Measurements from ENCODE around the gene PNLIPRP1.

PNLIPRP1 gene

DNA sequence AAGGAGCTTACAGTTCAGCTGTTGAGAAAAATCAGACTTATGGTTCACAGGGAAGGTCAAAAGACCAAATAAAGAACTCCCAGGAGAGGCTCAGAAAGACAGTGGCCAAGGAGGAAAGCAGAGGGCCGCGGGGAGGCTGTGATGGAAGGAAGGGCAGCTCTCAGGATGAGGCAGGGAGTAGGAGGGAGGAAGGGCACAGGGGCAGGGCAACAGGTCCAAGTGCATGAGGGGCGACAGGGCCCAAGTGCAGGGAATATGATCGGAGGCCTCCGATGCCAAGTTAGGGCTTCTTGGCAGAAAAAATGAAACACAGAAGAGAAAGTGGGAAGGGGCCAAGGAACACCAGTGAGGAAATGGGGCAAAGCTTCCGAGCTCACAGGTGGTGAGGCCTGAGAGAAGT, 16.6 kb downstream of the PNLIPRP1 start:
- Histone ChIP-seq H3K18ac (ENCODE audit: low read length) (peak overlapping the region; percentile 36), H3K9ac (ENCODE audit: low read depth, low read length, poor library complexity) (no peak overlapping the region), H2BK12ac (ENCODE audit: low read length) (no peak overlapping the region), H3K4me1 (ENCODE audit: control insufficient read depth in 2 of 2, insufficient read depth in 1 of 2, low read depth in 1 of 2, low read length in 2 of 2) (no peaks in the 10 kb centered on the region), H3K4me2 (ENCODE audit: insufficient read depth, low read length, poor library complexity, severe bottlenecking) (no peak overlapping the region), H2BK5ac (ENCODE audit: low read length) (no peak overlapping the region), H3K36me3 (replicated peaks in 1 of 2; ENCODE audit: control insufficient read depth in 2 of 2, insufficient read depth in 2 of 2, low read length in 2 of 2) (no peaks in the 10 kb centered on the region), H3K4ac (ENCODE audit: low read length) (no peak overlapping the region), H3K4me3 (ENCODE audit: low read length in 2 of 2) (no peak overlapping the region), H2BK15ac (ENCODE audit: low read length) (no peak overlapping the region), H3K23ac (ENCODE audit: low read depth, low read length, poor library complexity) (no peak overlapping the region), H3K27ac (replicated peaks; ENCODE audit: low read length) (no peak overlapping the region), H2BK120ac (ENCODE audit: low read depth, low read length) (no peak overlapping the region), H3K79me1 (ENCODE audit: low read depth, low read length) (no peaks in the 10 kb centered on the region), H4K8ac (ENCODE audit: low read depth, low read length) (no peak overlapping the region), H2AK5ac (ENCODE audit: low read depth, low read length) (no peak overlapping the region), H3K14ac (ENCODE audit: low read length) (no peak overlapping the region), H3K9me3 (replicated peaks in 1 of 2; ENCODE audit: control insufficient read depth in 2 of 2, insufficient read depth in 1 of 2, low read depth in 1 of 2, low read length in 2 of 2) (peaks cover 0 to 5% of the 10 kb centered on the region in 2 donors), H3K27me3 (ENCODE audit: control insufficient read depth in 3 of 3, insufficient read depth in 3 of 3, low read depth in 1 of 3, low read length in 3 of 3) (no peaks in the 10 kb centered on the region), H2AFZ (ENCODE audit: low read length) (no peak overlapping the region), H4K91ac (ENCODE audit: low read depth, low read length, poor library complexity) (no peak overlapping the region)
- no CpG with 5 or more reads among the region's 6 CpGs for WGBS, 2 donors (ENCODE audit: extremely low coverage in 2 of 2, insufficient read length in 2 of 2, insufficient replicate concordance in 1 of 2)
- no peak for DNase-seq (ENCODE audit: low spot score)

DNA sequence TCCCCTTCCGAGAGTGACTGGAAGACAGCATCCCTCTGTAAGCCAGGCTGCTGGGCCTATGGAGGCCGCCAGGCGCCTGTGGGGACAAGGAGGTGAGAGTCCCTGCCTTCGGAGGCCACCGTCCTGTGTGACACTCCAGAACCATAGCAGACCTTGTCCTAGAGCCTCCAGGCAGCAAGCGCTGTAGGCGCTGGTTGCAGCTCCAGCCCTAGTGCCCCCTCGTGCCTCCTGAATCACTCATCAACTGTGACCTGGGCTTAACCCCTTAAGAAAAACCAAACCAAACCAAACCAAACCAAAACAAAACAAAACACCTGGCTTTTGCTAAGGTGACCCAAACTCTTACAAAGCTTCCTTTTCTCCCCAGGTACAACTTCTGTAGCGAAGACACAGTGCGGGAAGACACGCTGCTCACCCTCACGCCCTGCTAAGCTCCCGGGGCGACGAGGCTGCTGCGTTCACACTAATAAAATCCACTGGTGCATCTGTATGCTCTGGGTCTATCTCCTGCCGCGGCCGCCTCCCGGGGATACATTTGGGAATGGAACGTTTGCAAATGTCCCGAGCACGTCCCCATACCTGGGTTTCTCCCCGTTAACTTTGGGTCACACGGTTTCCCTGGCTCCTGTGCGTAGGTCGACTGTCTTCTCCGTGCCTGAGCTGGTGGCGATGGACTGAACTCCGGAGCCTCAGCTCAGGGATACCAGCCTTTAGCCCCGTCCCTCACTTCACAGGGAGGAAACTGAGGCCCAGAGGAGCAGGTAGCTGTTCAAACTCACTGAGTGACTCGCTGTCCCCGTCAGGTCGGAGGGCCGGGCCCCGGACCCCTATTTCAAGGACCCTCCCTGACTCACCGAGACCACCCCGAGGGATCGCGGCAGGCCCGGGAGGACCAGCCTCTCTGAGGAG, 18.2 kb downstream of the PNLIPRP1 start:
- Histone ChIP-seq H3K27me3 (ENCODE audit: control insufficient read depth in 3 of 3, insufficient read depth in 3 of 3, low read depth in 1 of 3, low read length in 3 of 3) (no peaks in the 10 kb centered on the region), H3K4me3 (ENCODE audit: low read length in 2 of 2) (peak overlapping the region in 1 of 2 donors; percentile 77)
- no CpG with 5 or more reads among the region's 41 CpGs for WGBS, 2 donors (ENCODE audit: extremely low coverage in 2 of 2, insufficient read length in 2 of 2, insufficient replicate concordance in 1 of 2)

DNA sequence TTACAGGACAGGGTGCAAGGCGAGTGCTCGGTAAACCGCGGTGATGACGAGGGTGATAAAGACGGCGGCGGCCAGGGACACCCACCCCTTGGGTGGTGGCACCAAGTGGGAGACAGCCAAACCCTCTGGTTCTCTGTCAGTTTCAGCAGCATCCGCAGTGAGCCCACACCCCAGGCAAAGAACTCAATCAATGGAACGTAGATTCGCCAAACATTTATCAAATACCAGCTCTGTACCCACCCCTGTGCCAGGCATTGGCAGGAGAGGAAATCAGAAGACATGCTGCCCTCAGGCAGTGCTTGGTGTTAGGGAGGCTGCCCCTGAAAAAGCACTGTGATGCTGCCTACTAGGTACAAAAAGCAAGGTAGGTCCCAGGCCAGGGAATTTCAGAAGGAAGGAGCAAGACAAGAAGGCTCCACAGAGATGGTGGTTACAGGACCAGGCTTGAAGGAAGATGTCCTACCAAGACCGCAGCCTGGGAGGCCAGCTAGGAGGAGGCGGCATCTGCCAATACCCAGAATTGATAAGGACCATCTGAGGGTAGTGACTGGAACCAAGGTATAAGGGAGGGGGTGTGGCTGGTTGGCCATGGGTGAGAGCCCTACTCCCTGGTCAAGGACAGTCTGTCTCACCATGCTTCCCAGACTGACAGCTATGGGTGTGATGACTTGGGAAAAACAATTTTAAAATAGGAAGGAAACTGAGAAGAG, 19.8 kb downstream of the PNLIPRP1 start:
- no peaks in the 10 kb centered on the region for H3K79me1 ChIP-seq (ENCODE audit: low read depth, low read length)
- H2BK120ac ChIP-seq (ENCODE audit: low read depth, low read length), result no peak overlapping the region
- peak overlapping the region; percentile 93 for H2AK5ac ChIP-seq (ENCODE audit: low read depth, low read length)
- no peak overlapping the region for H3K4me2 ChIP-seq (ENCODE audit: insufficient read depth, low read length, poor library complexity, severe bottlenecking)
- peak overlapping the region; percentile 23 for H2BK15ac ChIP-seq (ENCODE audit: low read length)
- no peak overlapping the region for H2AFZ ChIP-seq (ENCODE audit: low read length)
- H3K36me3 ChIP-seq (replicated peaks in 1 of 2; ENCODE audit: control insufficient read depth in 2 of 2, insufficient read depth in 2 of 2, low read length in 2 of 2), result no peaks in the 10 kb centered on the region
- no peak for DNase-seq (ENCODE audit: low spot score)
- WGBS, 2 donors (ENCODE audit: extremely low coverage in 2 of 2, insufficient read length in 2 of 2, insufficient replicate concordance in 1 of 2), result no CpG with 5 or more reads among the region's 13 CpGs
- H3K27me3 ChIP-seq (ENCODE audit: control insufficient read depth in 3 of 3, insufficient read depth in 3 of 3, low read depth in 1 of 3, low read length in 3 of 3), result no peaks in the 10 kb centered on the region
- H3K4ac ChIP-seq (ENCODE audit: low read length), result no peak overlapping the region
- no peak overlapping the region for H2BK12ac ChIP-seq (ENCODE audit: low read length)
- H2BK5ac ChIP-seq (ENCODE audit: low read length), result peak overlapping the region; percentile 25
- H3K27ac ChIP-seq (replicated peaks; ENCODE audit: low read length), result no peak overlapping the region
- no peak overlapping the region for H3K23ac ChIP-seq (ENCODE audit: low read depth, low read length, poor library complexity)
- no peak overlapping the region for H3K4me3 ChIP-seq (ENCODE audit: low read length in 2 of 2)
- H3K18ac ChIP-seq (ENCODE audit: low read length), result no peak overlapping the region
- peak overlapping the region; percentile 47 for H3K14ac ChIP-seq (ENCODE audit: low read length)
- peak overlapping the region; percentile 7 for H4K8ac ChIP-seq (ENCODE audit: low read depth, low read length)
- peaks cover 0 to 5% of the 10 kb centered on the region in 2 donors for H3K9me3 ChIP-seq (replicated peaks in 1 of 2; ENCODE audit: control insufficient read depth in 2 of 2, insufficient read depth in 1 of 2, low read depth in 1 of 2, low read length in 2 of 2)
- no peak overlapping the region for H4K91ac ChIP-seq (ENCODE audit: low read depth, low read length, poor library complexity)
- H3K9ac ChIP-seq (ENCODE audit: low read depth, low read length, poor library complexity), result no peak overlapping the region
- H3K4me1 ChIP-seq (ENCODE audit: control insufficient read depth in 2 of 2, insufficient read depth in 1 of 2, low read depth in 1 of 2, low read length in 2 of 2), result no peaks in the 10 kb centered on the region

More for the DNA sequence above, 18.2 kb downstream of the PNLIPRP1 start:
- Histone ChIP-seq H3K4me2 (ENCODE audit: insufficient read depth, low read length, poor library complexity, severe bottlenecking) (peak overlapping the region; percentile 71), H2AK5ac (ENCODE audit: low read depth, low read length) (no peak overlapping the region), H3K9me3 (replicated peaks in 1 of 2; ENCODE audit: control insufficient read depth in 2 of 2, insufficient read depth in 1 of 2, low read depth in 1 of 2, low read length in 2 of 2) (peaks cover 0 to 5% of the 10 kb centered on the region in 2 donors), H4K91ac (ENCODE audit: low read depth, low read length, poor library complexity) (no peak overlapping the region), H3K27ac (replicated peaks; ENCODE audit: low read length) (no peak overlapping the region), H3K18ac (ENCODE audit: low read length) (peak overlapping the region; percentile 83), H3K14ac (ENCODE audit: low read length) (peak overlapping the region; percentile 56), H3K4ac (ENCODE audit: low read length) (no peak overlapping the region), H2BK5ac (ENCODE audit: low read length) (no peak overlapping the region), H3K9ac (ENCODE audit: low read depth, low read length, poor library complexity) (peak overlapping the region; percentile 22), H3K23ac (ENCODE audit: low read depth, low read length, poor library complexity) (peak overlapping the region; percentile 65), H4K8ac (ENCODE audit: low read depth, low read length) (no peak overlapping the region), H3K79me1 (ENCODE audit: low read depth, low read length) (no peaks in the 10 kb centered on the region), H3K36me3 (replicated peaks in 1 of 2; ENCODE audit: control insufficient read depth in 2 of 2, insufficient read depth in 2 of 2, low read length in 2 of 2) (no peaks in the 10 kb centered on the region), H2BK15ac (ENCODE audit: low read length) (peak overlapping the region; percentile 2), H2AFZ (ENCODE audit: low read length) (no peak overlapping the region), H2BK120ac (ENCODE audit: low read depth, low read length) (no peak overlapping the region), H2BK12ac (ENCODE audit: low read length) (no peak overlapping the region), H3K4me1 (ENCODE audit: control insufficient read depth in 2 of 2, insufficient read depth in 1 of 2, low read depth in 1 of 2, low read length in 2 of 2) (no peaks in the 10 kb centered on the region)
- no peak for DNase-seq (ENCODE audit: low spot score)

DNA sequence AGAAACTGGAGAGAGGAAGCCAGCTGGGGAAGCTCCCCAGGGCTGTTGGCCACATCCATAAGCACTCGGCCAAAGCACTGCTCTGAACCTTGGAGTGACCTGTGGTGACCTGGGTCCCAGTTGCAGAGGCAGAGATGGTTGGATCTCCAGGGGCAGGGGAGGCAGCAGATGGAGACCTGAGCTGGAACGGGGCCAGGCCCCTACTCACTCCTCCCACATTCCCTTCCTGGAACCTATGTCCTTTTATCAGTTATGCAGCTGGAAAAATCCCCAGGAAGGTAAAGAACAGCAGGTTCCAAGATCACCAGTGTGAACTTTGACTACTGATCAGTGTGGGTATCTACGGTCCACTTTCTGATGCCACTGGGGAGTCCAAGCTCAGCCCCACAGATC, 20.4 kb downstream of the PNLIPRP1 start:
- Histone ChIP-seq H3K18ac (ENCODE audit: low read length) (no peak overlapping the region), H3K79me1 (ENCODE audit: low read depth, low read length) (no peaks in the 10 kb centered on the region), H3K4ac (ENCODE audit: low read length) (no peak overlapping the region), H4K8ac (ENCODE audit: low read depth, low read length) (no peak overlapping the region), H3K23ac (ENCODE audit: low read depth, low read length, poor library complexity) (no peak overlapping the region), H3K4me2 (ENCODE audit: insufficient read depth, low read length, poor library complexity, severe bottlenecking) (no peak overlapping the region), H3K27me3 (ENCODE audit: control insufficient read depth in 3 of 3, insufficient read depth in 3 of 3, low read depth in 1 of 3, low read length in 3 of 3) (no peaks in the 10 kb centered on the region), H3K4me1 (ENCODE audit: control insufficient read depth in 2 of 2, insufficient read depth in 1 of 2, low read depth in 1 of 2, low read length in 2 of 2) (no peaks in the 10 kb centered on the region), H3K9me3 (replicated peaks in 1 of 2; ENCODE audit: control insufficient read depth in 2 of 2, insufficient read depth in 1 of 2, low read depth in 1 of 2, low read length in 2 of 2) (peaks cover 0 to 5% of the 10 kb centered on the region in 2 donors), H3K36me3 (replicated peaks in 1 of 2; ENCODE audit: control insufficient read depth in 2 of 2, insufficient read depth in 2 of 2, low read length in 2 of 2) (no peaks in the 10 kb centered on the region), H3K14ac (ENCODE audit: low read length) (peak overlapping the region; percentile 47), H3K4me3 (ENCODE audit: low read length in 2 of 2) (no peak overlapping the region), H4K91ac (ENCODE audit: low read depth, low read length, poor library complexity) (no peak overlapping the region), H3K27ac (replicated peaks; ENCODE audit: low read length) (no peak overlapping the region), H2BK15ac (ENCODE audit: low read length) (peak overlapping the region; percentile 23), H2AK5ac (ENCODE audit: low read depth, low read length) (peak overlapping the region; percentile 93), H3K9ac (ENCODE audit: low read depth, low read length, poor library complexity) (no peak overlapping the region), H2BK120ac (ENCODE audit: low read depth, low read length) (no peak overlapping the region), H2BK12ac (ENCODE audit: low read length) (no peak overlapping the region), H2BK5ac (ENCODE audit: low read length) (peak overlapping the region; percentile 25), H2AFZ (ENCODE audit: low read length) (no peak overlapping the region)
- no CpG with 5 or more reads among the region's 3 CpGs for WGBS, 2 donors (ENCODE audit: extremely low coverage in 2 of 2, insufficient read length in 2 of 2, insufficient replicate concordance in 1 of 2)
- DNase-seq (ENCODE audit: low spot score), result no peak
